Measurements from ENCODE around the gene FAT4. TPM values are rescaled to one million over a fixed set of nuclear protein-coding genes. Genes with fewer than 3 reads are reported as not detected.

The FAT4 gene
- total RNA-seq, 2 donors from 2014 or later = 0.18 TPM; not detected in 1

- no peaks in the 10 kb centered on the region for H3K36me3 Mint-ChIP-seq (ENCODE audit: low read depth)
- no peaks in the 10 kb centered on the region for H3K4me1 Mint-ChIP-seq
- no peaks in the 10 kb centered on the region for H3K9me3 ChIP-seq (ENCODE audit: control insufficient read depth, low read length, poor library complexity, severe bottlenecking)
- no peak overlapping the region for H3K27ac Mint-ChIP-seq
- DNase-seq = no peak
- H3K4me3 Mint-ChIP-seq = no peak overlapping the region
- no peaks in the 10 kb centered on the region for H3K27me3 Mint-ChIP-seq
- ATAC-seq = no peak
Observed at GRCh38 chr4:125303821-125304220, 10.9 kb upstream of the FAT4 start.

GRCh38 chr4:125306112-125306511 lies 8.6 kb upstream of the FAT4 start:
- ATAC-seq (no peak), DNase-seq (no peak)
- no peaks in the 10 kb centered on the region for H3K9me3 ChIP-seq (ENCODE audit: control insufficient read depth, low read length, poor library complexity, severe bottlenecking)
- H3K36me3 Mint-ChIP-seq (ENCODE audit: low read depth) = no peaks in the 10 kb centered on the region
- no peaks in the 10 kb centered on the region for H3K4me1 Mint-ChIP-seq
- no peak overlapping the region for H3K4me3 Mint-ChIP-seq
- H3K27ac Mint-ChIP-seq = no peak overlapping the region
- H3K27me3 Mint-ChIP-seq = no peaks in the 10 kb centered on the region

- Mint-ChIP-seq H3K27me3 (no peaks in the 10 kb centered on the region), H3K4me1 (no peaks in the 10 kb centered on the region), H3K4me3 (no peak overlapping the region), H3K36me3 (ENCODE audit: low read depth) (no peaks in the 10 kb centered on the region), H3K27ac (no peak overlapping the region)
- ATAC-seq (no peak), DNase-seq (no peak)
- no peaks in the 10 kb centered on the region for H3K9me3 ChIP-seq (ENCODE audit: control insufficient read depth, low read length, poor library complexity, severe bottlenecking)
Observed at GRCh38 chr4:125306533-125306932, 8.2 kb upstream of the FAT4 start.

- DNase-seq = no peak
- no peaks in the 10 kb centered on the region for H3K9me3 ChIP-seq (ENCODE audit: control insufficient read depth, low read length, poor library complexity, severe bottlenecking)
- Mint-ChIP-seq H3K27ac (no peak overlapping the region), H3K36me3 (ENCODE audit: low read depth) (no peaks in the 10 kb centered on the region), H3K4me1 (peaks cover 23% of the 10 kb centered on the region), H3K27me3 (peaks cover 31% of the 10 kb centered on the region), H3K4me3 (no peak overlapping the region)
- ATAC-seq = no peak
Observed at GRCh38 chr4:125311503-125311902, 3.3 kb upstream of the FAT4 start.

GRCh38 chr4:125313497-125313896 lies 1.3 kb upstream of the FAT4 start:
- Mint-ChIP-seq H3K27me3 (peaks cover 51% of the 10 kb centered on the region), H3K27ac (no peak overlapping the region), H3K4me3 (no peak overlapping the region), H3K4me1 (peaks cover 25% of the 10 kb centered on the region), H3K36me3 (ENCODE audit: low read depth) (no peaks in the 10 kb centered on the region)
- DNase-seq = no peak
- H3K9me3 ChIP-seq (ENCODE audit: control insufficient read depth, low read length, poor library complexity, severe bottlenecking) = no peaks in the 10 kb centered on the region
- ATAC-seq = peak; percentile 52

GRCh38 chr4:125313989-125314667 lies 627 bp upstream of the FAT4 start:
- Mint-ChIP-seq H3K27me3 (peaks cover 54% of the 10 kb centered on the region), H3K4me1 (peaks cover 25% of the 10 kb centered on the region)

GRCh38 chr4:125315576-125316400 lies 1.0 kb downstream of the FAT4 start:
- no peak for DNase-seq
- H3K27ac Mint-ChIP-seq = peak overlapping the region; percentile 37
- ATAC-seq = no peak
- peak overlapping the region; percentile 89 for H3K4me3 Mint-ChIP-seq
- H3K36me3 Mint-ChIP-seq (ENCODE audit: low read depth) = no peaks in the 10 kb centered on the region
- H3K9me3 ChIP-seq (ENCODE audit: control insufficient read depth, low read length, poor library complexity, severe bottlenecking) = no peaks in the 10 kb centered on the region
- H3K4me1 Mint-ChIP-seq = peaks cover 25% of the 10 kb centered on the region
- peaks cover 62% of the 10 kb centered on the region for H3K27me3 Mint-ChIP-seq

More at GRCh38 chr4:125313989-125314667, 627 bp upstream of the FAT4 start:
- H3K4me3 Mint-ChIP-seq = peak overlapping the region; percentile 89
- no peak for ATAC-seq
- H3K36me3 Mint-ChIP-seq (ENCODE audit: low read depth) = no peaks in the 10 kb centered on the region
- H3K9me3 ChIP-seq (ENCODE audit: control insufficient read depth, low read length, poor library complexity, severe bottlenecking) = no peaks in the 10 kb centered on the region
- no peak for DNase-seq
- H3K27ac Mint-ChIP-seq = no peak overlapping the region

GRCh38 chr4:125316401-125316790 lies 1.6 kb downstream of the FAT4 start:
- H3K9me3 ChIP-seq (ENCODE audit: control insufficient read depth, low read length, poor library complexity, severe bottlenecking) = no peaks in the 10 kb centered on the region
- Mint-ChIP-seq H3K4me3 (peak overlapping the region; percentile 89), H3K4me1 (peaks cover 25% of the 10 kb centered on the region), H3K27ac (no peak overlapping the region), H3K36me3 (ENCODE audit: low read depth) (no peaks in the 10 kb centered on the region), H3K27me3 (peaks cover 62% of the 10 kb centered on the region)
- DNase-seq = peak in 1 of 3 donors; percentile 5
- no peak for ATAC-seq

- Mint-ChIP-seq H3K36me3 (ENCODE audit: low read depth) (no peaks in the 10 kb centered on the region), H3K27ac (no peak overlapping the region), H3K4me1 (peaks cover 25% of the 10 kb centered on the region), H3K4me3 (peak overlapping the region; percentile 89), H3K27me3 (peaks cover 62% of the 10 kb centered on the region)
- DNase-seq = peak in 1 of 3 donors; percentile 5
- ATAC-seq = no peak
- no peaks in the 10 kb centered on the region for H3K9me3 ChIP-seq (ENCODE audit: control insufficient read depth, low read length, poor library complexity, severe bottlenecking)
Observed at GRCh38 chr4:125316791-125317524, 2.2 kb downstream of the FAT4 start.

- Mint-ChIP-seq H3K36me3 (ENCODE audit: low read depth) (no peaks in the 10 kb centered on the region), H3K27ac (no peak overlapping the region), H3K4me1 (peaks cover 25% of the 10 kb centered on the region), H3K4me3 (peak overlapping the region; percentile 89), H3K27me3 (peaks cover 62% of the 10 kb centered on the region)
- no peak for ATAC-seq
- no peaks in the 10 kb centered on the region for H3K9me3 ChIP-seq (ENCODE audit: control insufficient read depth, low read length, poor library complexity, severe bottlenecking)
- no peak for DNase-seq
Observed at GRCh38 chr4:125317525-125317877, 2.7 kb downstream of the FAT4 start.

GRCh38 chr4:125319311-125319710 lies 4.6 kb downstream of the FAT4 start:
- peaks cover 53% of the 10 kb centered on the region for H3K27me3 Mint-ChIP-seq
- DNase-seq (no peak), ATAC-seq (no peak)
- H3K36me3 Mint-ChIP-seq (ENCODE audit: low read depth) = no peaks in the 10 kb centered on the region
- no peaks in the 10 kb centered on the region for H3K9me3 ChIP-seq (ENCODE audit: control insufficient read depth, low read length, poor library complexity, severe bottlenecking)
- no peak overlapping the region for H3K27ac Mint-ChIP-seq
- no peak overlapping the region for H3K4me3 Mint-ChIP-seq
- H3K4me1 Mint-ChIP-seq = peaks cover 20% of the 10 kb centered on the region

GRCh38 chr4:125321709-125322365 lies 7.1 kb downstream of the FAT4 start:
- Mint-ChIP-seq H3K27ac (no peak overlapping the region), H3K4me1 (no peaks in the 10 kb centered on the region), H3K4me3 (no peak overlapping the region), H3K36me3 (ENCODE audit: low read depth) (no peaks in the 10 kb centered on the region), H3K27me3 (peaks cover 28% of the 10 kb centered on the region)
- DNase-seq (no peak), ATAC-seq (no peak)
- H3K9me3 ChIP-seq (ENCODE audit: control insufficient read depth, low read length, poor library complexity, severe bottlenecking) = no peaks in the 10 kb centered on the region

GRCh38 chr4:125322366-125322730 lies 7.6 kb downstream of the FAT4 start:
- H3K27ac Mint-ChIP-seq = no peak overlapping the region
- no peak overlapping the region for H3K4me3 Mint-ChIP-seq
- ATAC-seq = no peak

More at GRCh38 chr4:125322366-125322730, 7.6 kb downstream of the FAT4 start:
- H3K36me3 Mint-ChIP-seq (ENCODE audit: low read depth) = no peaks in the 10 kb centered on the region
- no peak for DNase-seq
- H3K9me3 ChIP-seq (ENCODE audit: control insufficient read depth, low read length, poor library complexity, severe bottlenecking) = no peaks in the 10 kb centered on the region
- peaks cover 23% of the 10 kb centered on the region for H3K27me3 Mint-ChIP-seq
- no peaks in the 10 kb centered on the region for H3K4me1 Mint-ChIP-seq

Measured in T-helper 17 cell (primary cell).